ENCODE measurements around the gene COL20A1.

Gene COL20A1

DNA sequence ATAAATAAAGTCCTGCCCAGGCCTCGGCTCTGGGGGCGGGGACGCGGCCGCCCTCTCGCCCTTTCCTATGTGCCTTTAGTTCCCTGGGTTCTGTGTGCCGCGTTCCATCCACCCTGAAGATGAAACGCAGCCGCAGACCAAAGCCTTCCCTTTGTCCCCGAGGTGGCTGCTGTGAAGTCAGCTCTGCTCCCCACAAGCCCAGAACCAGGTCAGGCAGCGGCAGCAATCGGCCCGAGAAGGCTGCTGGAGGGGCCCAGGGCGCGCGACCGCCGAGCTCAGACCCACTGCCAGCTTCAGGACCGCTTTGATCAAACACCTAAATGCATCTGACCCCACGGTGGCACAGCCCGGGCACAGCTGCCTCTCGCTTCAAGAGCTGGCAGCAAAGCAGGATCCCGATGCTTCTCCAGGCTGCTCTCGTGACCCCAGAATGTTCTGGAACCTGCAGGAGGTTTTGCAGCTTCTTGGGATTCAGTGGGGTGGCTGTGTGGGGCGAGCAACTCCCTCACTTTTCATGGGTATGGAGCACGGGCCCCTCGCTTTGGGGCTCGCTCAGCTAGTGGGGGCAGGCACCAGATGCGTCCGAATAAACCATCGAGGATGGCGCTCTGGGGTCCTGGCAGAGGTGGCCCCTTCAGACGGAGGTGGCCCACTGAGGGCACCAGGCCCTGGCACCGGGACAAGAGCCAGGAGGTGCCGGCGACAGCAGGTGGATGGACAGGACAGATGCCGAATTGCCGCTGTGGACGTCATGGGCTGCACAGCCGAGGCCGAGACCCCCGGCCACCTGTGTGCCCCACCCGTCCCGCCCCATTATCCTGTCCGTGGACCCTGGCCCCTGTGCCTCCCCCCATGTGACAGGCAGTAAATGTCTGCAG, 55.2 kb downstream of the COL20A1 start:
- TF ChIP-seq, protein P1, sequence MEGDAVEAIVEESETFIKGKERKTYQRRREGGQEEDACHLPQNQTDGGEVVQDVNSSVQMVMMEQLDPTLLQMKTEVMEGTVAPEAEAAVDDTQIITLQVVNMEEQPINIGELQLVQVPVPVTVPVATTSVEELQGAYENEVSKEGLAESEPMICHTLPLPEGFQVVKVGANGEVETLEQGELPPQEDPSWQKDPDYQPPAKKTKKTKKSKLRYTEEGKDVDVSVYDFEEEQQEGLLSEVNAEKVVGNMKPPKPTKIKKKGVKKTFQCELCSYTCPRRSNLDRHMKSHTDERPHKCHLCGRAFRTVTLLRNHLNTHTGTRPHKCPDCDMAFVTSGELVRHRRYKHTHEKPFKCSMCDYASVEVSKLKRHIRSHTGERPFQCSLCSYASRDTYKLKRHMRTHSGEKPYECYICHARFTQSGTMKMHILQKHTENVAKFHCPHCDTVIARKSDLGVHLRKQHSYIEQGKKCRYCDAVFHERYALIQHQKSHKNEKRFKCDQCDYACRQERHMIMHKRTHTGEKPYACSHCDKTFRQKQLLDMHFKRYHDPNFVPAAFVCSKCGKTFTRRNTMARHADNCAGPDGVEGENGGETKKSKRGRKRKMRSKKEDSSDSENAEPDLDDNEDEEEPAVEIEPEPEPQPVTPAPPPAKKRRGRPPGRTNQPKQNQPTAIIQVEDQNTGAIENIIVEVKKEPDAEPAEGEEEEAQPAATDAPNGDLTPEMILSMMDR (conservative IDR thresholded peaks at IDR 0.05; ENCODE audit: control insufficient read depth, insufficient read depth, low read depth, low read length): no peak
- H3K4me3 ChIP-seq (ENCODE audit: control insufficient read depth, low read depth, low read length): no peak overlapping the region
- DNase-seq (ENCODE audit: low read depth): no peak

DNA sequence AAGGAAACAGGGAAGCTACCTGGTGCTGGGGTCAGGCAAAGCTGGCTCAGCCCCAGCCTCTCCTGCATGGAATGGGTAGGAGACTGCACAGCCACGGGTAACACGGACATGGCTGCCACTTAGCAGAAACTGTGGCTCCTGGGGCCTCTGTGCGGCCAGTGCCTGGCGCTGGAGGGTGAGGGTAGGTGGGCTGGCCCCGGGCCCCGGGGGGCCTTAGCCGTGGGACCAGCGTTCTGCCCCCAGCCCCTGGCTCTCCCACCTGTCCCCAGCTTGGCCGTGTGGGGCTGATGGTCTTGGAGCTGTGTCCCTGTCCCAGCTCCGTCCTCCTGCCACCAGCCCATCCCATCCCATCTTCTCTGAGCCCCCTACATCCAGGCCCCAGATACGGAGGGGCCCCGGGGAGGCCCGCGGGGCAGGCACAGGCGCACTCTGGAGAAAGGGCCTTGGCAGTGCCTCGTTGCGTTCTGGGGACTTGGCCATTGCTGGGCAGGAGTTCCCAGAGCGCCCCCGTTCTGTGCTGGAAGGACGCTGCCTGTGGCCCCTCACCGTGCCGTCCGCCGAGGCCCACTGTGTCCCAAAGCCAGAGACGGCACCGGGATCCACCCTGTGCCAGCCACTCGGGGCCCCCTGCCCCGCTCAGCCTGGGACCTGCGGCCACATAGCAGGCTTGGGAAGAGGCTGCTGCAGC, 56.0 kb downstream of the COL20A1 start:
- H3K4me3 ChIP-seq (ENCODE audit: control insufficient read depth, low read depth, low read length): no peak overlapping the region
- no peak for DNase-seq (ENCODE audit: low read depth)
- TF ChIP-seq, protein P1 (conservative IDR thresholded peaks at IDR 0.05; ENCODE audit: control insufficient read depth, insufficient read depth, low read depth, low read length): no peak

DNA sequence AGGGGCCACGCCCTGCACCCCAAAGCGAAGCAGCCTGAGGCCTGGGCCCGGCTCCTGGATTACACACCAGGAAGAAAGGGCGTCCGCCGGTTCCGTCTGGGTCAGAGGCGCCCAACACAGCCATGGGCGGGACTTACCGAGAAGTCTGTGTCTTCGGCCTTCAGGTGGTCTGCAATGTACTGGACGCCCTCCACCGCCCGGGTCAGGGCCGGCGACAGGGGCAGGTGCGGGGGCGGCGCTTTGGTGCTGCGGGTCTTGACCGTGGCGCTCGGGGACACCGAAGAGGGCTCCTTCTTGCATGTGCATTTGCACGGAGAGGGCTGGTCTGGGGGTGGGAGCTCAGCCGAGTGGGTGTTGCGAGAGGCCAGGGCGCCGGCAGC, 56.5 kb downstream of the COL20A1 start:
- no peak overlapping the region for H3K4me3 ChIP-seq (ENCODE audit: control insufficient read depth, low read depth, low read length)
- no peak for DNase-seq (ENCODE audit: low read depth)
- TF ChIP-seq, protein P1 (conservative IDR thresholded peaks at IDR 0.05; ENCODE audit: control insufficient read depth, insufficient read depth, low read depth, low read length): no peak

DNA sequence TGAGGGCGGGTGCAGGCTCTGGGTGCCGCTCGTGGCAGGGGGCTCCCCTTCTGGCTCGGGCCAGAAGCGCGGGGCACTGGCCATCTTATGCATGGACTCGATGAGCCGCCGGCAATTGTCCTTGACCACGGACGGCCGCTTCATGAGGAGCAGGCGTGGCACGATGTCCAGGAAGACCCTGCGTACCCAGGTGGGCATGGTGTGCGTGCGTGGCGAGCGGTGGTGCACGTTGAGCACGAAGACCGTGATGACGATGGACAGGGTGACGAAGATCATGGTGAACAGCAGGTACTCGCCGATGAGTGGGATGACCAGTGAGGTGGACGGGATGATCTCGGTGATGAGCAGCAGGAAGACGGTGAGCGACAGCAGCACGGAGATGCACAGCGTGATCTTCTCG, 57.2 kb downstream of the COL20A1 start:
- TF ChIP-seq, protein P1 (conservative IDR thresholded peaks at IDR 0.05; ENCODE audit: control insufficient read depth, insufficient read depth, low read depth, low read length): no peak
- no peak overlapping the region for H3K4me3 ChIP-seq (ENCODE audit: control insufficient read depth, low read depth, low read length)
- no peak for DNase-seq (ENCODE audit: low read depth)

DNA sequence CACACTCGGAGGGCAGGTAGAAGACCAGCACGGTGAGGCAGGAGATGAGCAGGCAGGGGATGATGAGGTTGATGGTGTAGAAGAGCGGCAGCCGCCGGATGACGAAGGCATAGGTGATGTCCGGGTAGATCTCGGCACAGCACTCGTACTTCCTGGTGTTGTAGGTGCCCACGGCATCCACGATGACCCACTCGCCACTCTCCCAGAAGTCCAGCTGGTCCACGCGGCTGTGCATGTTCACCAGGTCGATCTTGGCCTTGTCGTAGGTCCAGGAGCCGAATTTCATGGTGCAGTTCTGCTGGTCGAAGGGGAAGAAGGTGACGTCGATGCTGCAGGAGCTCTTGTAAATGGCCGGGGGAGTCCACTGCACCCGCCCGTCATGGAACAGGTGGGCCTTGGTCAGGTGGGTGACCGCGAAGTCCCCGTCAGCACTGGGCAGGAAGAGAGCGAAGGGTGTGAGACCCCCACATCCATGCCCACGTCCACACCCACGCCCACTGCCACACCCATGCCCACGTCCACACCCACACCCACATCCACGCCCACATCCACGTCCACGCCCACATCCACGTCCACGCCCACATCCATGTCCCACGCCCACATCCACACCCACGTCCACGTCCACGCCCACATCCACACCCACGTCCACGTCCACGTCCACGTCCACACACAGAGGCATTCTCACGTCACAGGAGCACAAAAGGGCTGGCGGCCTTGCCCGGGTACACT, 57.8 kb downstream of the COL20A1 start:
- no peak overlapping the region for H3K4me3 ChIP-seq (ENCODE audit: control insufficient read depth, low read depth, low read length)
- TF ChIP-seq, protein P1 (conservative IDR thresholded peaks at IDR 0.05; ENCODE audit: control insufficient read depth, insufficient read depth, low read depth, low read length): no peak
- DNase-seq (ENCODE audit: low read depth): no peak

DNA sequence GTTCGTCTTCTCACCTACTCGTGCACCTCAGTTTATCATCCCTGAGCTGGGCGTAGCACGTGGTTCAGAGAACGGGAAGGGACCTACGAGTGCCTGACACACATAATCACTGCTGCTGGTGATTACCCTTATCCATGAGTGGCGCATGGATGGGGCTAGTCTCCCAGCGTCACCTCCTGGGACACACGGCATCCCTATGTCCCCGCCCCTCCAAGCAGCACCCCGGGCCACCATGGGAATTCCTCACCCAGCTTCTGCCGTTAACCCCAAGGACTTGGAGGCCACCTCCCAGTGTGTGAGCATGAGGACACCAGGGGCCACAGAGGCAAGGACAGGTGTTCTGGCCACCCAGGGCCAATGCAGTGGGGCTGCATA, 58.3 kb downstream of the COL20A1 start:
- TF ChIP-seq, protein P1 (conservative IDR thresholded peaks at IDR 0.05; ENCODE audit: control insufficient read depth, insufficient read depth, low read depth, low read length): no peak
- no peak for DNase-seq (ENCODE audit: low read depth)
- no peak overlapping the region for H3K4me3 ChIP-seq (ENCODE audit: control insufficient read depth, low read depth, low read length)
